Measurements from ENCODE around the gene TP53TG5.

TP53TG5 gene

GRCh38 chr20:45378191-45378590 lies at the start of gene TP53TG5:
TSS of gene TP53TG5 (minus strand) at chr20:45378325. CDS start at chr20:45378236, 89 bp downstream.
- H3K27me3 ChIP-seq: peaks cover under 1% of the 10 kb centered on the region
- no peaks in the 10 kb centered on the region for H3K36me3 ChIP-seq
- H3K27ac ChIP-seq: no peak within 1 kb of the TSS
- no peaks in the 10 kb centered on the region for H3K9me3 ChIP-seq
- no peak within 1 kb of the TSS for H3K4me3 ChIP-seq (ENCODE audit: low read depth in 1 of 2, low read length in 1 of 2)
- H3K4me1 ChIP-seq (ENCODE audit: control insufficient read depth in 1 of 2, insufficient read depth in 1 of 2, low read depth in 1 of 2, low read length in 1 of 2): peaks cover 8 to 9% of the 10 kb centered on the region in 2 experiments
- no peak for TF ChIP-seq CTCF (IDR thresholded peaks at IDR 0.05)

- no peaks in the 10 kb centered on the region for H3K27me3 ChIP-seq
- no peak overlapping the region for H3K27ac ChIP-seq
- peaks cover 5 to 7% of the 10 kb centered on the region in 2 experiments for H3K4me1 ChIP-seq (ENCODE audit: control insufficient read depth in 1 of 2, insufficient read depth in 1 of 2, low read depth in 1 of 2, low read length in 1 of 2)
- H3K36me3 ChIP-seq: peaks cover 60% of the 10 kb centered on the region
- no peak overlapping the region for H3K4me3 ChIP-seq (ENCODE audit: low read depth in 1 of 2, low read length in 1 of 2)
- no peak for TF ChIP-seq CTCF (IDR thresholded peaks at IDR 0.05)
- no peaks in the 10 kb centered on the region for H3K9me3 ChIP-seq
Observed at GRCh38 chr20:45427236-45428149, 49.4 kb upstream of the TP53TG5 start.

- Histone ChIP-seq H3K27ac (no peak overlapping the region), H3K4me1 (ENCODE audit: control insufficient read depth in 1 of 2, insufficient read depth in 1 of 2, low read depth in 1 of 2, low read length in 1 of 2) (no peaks in the 10 kb centered on the region), H3K27me3 (no peaks in the 10 kb centered on the region), H3K9me3 (no peaks in the 10 kb centered on the region), H3K36me3 (peaks cover 70% of the 10 kb centered on the region), H3K4me3 (ENCODE audit: low read depth in 1 of 2, low read length in 1 of 2) (no peak overlapping the region)
- TF ChIP-seq CTCF (IDR thresholded peaks at IDR 0.05): no peak
Observed at GRCh38 chr20:45426320-45427016, 48.3 kb upstream of the TP53TG5 start.

GRCh38 chr20:45425561-45425960 lies 47.4 kb upstream of the TP53TG5 start:
- peaks cover 79% of the 10 kb centered on the region for H3K36me3 ChIP-seq

GRCh38 chr20:45423700-45424099 lies 45.6 kb upstream of the TP53TG5 start:
- no peak overlapping the region for H3K4me3 ChIP-seq (ENCODE audit: low read depth in 1 of 2, low read length in 1 of 2)
- H3K27ac ChIP-seq: no peak overlapping the region
- peaks cover 89% of the 10 kb centered on the region for H3K36me3 ChIP-seq
- H3K4me1 ChIP-seq (ENCODE audit: control insufficient read depth in 1 of 2, insufficient read depth in 1 of 2, low read depth in 1 of 2, low read length in 1 of 2): no peaks in the 10 kb centered on the region
- no peaks in the 10 kb centered on the region for H3K27me3 ChIP-seq
- no peak for TF ChIP-seq CTCF (IDR thresholded peaks at IDR 0.05)
- no peaks in the 10 kb centered on the region for H3K9me3 ChIP-seq

More at GRCh38 chr20:45425561-45425960, 47.4 kb upstream of the TP53TG5 start:
- H3K4me3 ChIP-seq (ENCODE audit: low read depth in 1 of 2, low read length in 1 of 2): no peak overlapping the region
- no peak for TF ChIP-seq CTCF (IDR thresholded peaks at IDR 0.05)
- H3K9me3 ChIP-seq: no peaks in the 10 kb centered on the region
- H3K27me3 ChIP-seq: no peaks in the 10 kb centered on the region
- no peak overlapping the region for H3K27ac ChIP-seq
- no peaks in the 10 kb centered on the region for H3K4me1 ChIP-seq (ENCODE audit: control insufficient read depth in 1 of 2, insufficient read depth in 1 of 2, low read depth in 1 of 2, low read length in 1 of 2)
